ENCODE measurements around the gene PDK2.

DNA sequence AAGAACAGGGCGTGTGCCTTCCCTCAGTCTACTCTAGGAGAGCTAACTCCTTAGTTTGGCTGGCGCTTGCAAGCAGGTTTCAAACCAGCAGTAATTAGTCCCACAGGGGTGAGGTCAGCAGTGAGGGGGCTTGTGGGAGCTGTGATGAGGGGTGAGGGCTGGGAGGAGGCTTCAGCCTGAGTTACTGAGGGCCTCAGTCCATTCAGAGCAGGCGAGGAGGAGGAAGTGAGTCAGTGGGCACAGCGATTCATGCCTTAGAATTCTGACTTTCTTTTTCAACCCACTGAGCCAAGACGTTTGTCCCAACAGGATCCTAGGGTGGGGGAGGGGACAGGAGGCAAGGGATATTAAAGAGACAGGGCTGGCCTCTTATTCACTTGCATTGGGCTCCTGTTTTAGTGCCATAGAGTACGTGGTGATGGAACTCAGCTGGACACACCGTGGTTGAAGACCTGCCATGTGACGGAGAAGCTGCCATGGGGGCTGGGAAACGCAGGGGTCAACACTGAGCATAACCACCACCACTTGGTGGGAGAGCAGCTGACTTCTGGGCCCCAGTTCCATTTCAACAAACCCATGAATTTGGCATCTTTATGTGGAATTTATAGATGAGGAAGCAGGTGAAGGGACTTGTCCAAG is 47.5 kb upstream of the PDK2 start:
- TF ChIP-seq CTCF (IDR thresholded peaks at IDR 0.05) (no peak), POLR2A (IDR thresholded peaks at IDR 0.05) (no peak)
